ENCODE measurements around the gene ITGBL1. TPM values are rescaled to one million over a fixed set of nuclear protein-coding genes. Genes with fewer than 3 reads are reported as not detected.

Gene ITGBL1
- total and polyA plus RNA-seq, 2 experiments from 2014 or later: 0.29 TPM; not detected in 1

- no peaks in the 10 kb centered on the region for H3K4me1 Mint-ChIP-seq
- Histone ChIP-seq H3F3A (replicated peaks; ENCODE audit: low read depth) (no peaks in the 10 kb centered on the region), H3K4me3 (no peak overlapping the region), H3K9me2 (ENCODE audit: insufficient read depth) (peaks cover 15% of the 10 kb centered on the region; the same call in 1 of the 2 replicates), H3K27me3 (ENCODE audit: insufficient read depth) (no peaks in the 10 kb centered on the region), H3K79me2 (replicated peaks; ENCODE audit: insufficient read depth) (no peaks in the 10 kb centered on the region), H3K4me1 (ENCODE audit: insufficient read depth) (no peaks in the 10 kb centered on the region), H4K20me1 (replicated peaks; ENCODE audit: insufficient read depth) (no peaks in the 10 kb centered on the region), H3K4me2 (no peak overlapping the region), H3K27ac (ENCODE audit: low read depth) (no peak overlapping the region), H2AFZ (no peak overlapping the region), H3K36me3 (ENCODE audit: insufficient read depth) (no peaks in the 10 kb centered on the region)
- H3K27ac Mint-ChIP-seq: no peak overlapping the region
- no peaks in the 10 kb centered on the region for H3K27me3 Mint-ChIP-seq (ENCODE audit: insufficient read depth, low read depth, poor library complexity)
- H3K9me3 Mint-ChIP-seq: no peaks in the 10 kb centered on the region; the same call in 2 of the 3 replicates
- TF ChIP-seq REST (IDR thresholded peaks at IDR 0.05; ENCODE audit: unreplicated experiment) (no peak), NANOG (IDR thresholded peaks at IDR 0.05; ENCODE audit: borderline replicate concordance) (no peak), JUNB (IDR thresholded peaks at IDR 0.05; ENCODE audit: unreplicated experiment) (no peak), STAT1 (IDR thresholded peaks at IDR 0.05; ENCODE audit: unreplicated experiment) (no peak), ZNF331 (CRISPR knock-in tag; IDR thresholded peaks at IDR 0.05; ENCODE audit: low read depth) (no peak)
- H3K36me3 Mint-ChIP-seq (ENCODE audit: low read depth): no peaks in the 10 kb centered on the region
- H3K4me3 Mint-ChIP-seq: no peak overlapping the region
- no peak for ATAC-seq
- no peak for DNase-seq (ENCODE audit: low spot score)
These were observed 196.5 kb downstream of the ITGBL1 start for GRCh38 chr13:101648766-101649487.

GRCh38 chr13:101649488-101650126 is 197.1 kb downstream of the ITGBL1 start:
- H3K27me3 ChIP-seq (ENCODE audit: insufficient read depth): no peaks in the 10 kb centered on the region
- ATAC-seq: no peak
- H3K4me2 ChIP-seq: no peak overlapping the region
- no peak overlapping the region for H3K4me3 ChIP-seq
- Mint-ChIP-seq H3K9me3 (no peaks in the 10 kb centered on the region; the same call in 2 of the 3 replicates), H3K27me3 (ENCODE audit: insufficient read depth, low read depth, poor library complexity) (no peaks in the 10 kb centered on the region), H3K4me1 (no peaks in the 10 kb centered on the region), H3K36me3 (ENCODE audit: low read depth) (no peaks in the 10 kb centered on the region), H3K4me3 (no peak overlapping the region), H3K27ac (no peak overlapping the region; the same call in 1 of the 2 replicates)
- H2AFZ ChIP-seq: no peak overlapping the region
- H3K9me2 ChIP-seq (ENCODE audit: insufficient read depth): peaks cover 22% of the 10 kb centered on the region
- H3K36me3 ChIP-seq (ENCODE audit: insufficient read depth): no peaks in the 10 kb centered on the region
- H3K27ac ChIP-seq (ENCODE audit: low read depth): no peak overlapping the region
- H3K4me1 ChIP-seq (ENCODE audit: insufficient read depth): no peaks in the 10 kb centered on the region
- no peaks in the 10 kb centered on the region for H3F3A ChIP-seq (replicated peaks; ENCODE audit: low read depth)
- H3K79me2 ChIP-seq (replicated peaks; ENCODE audit: insufficient read depth): no peaks in the 10 kb centered on the region
- DNase-seq (ENCODE audit: low spot score): no peak
- H4K20me1 ChIP-seq (replicated peaks; ENCODE audit: insufficient read depth): no peaks in the 10 kb centered on the region
- TF ChIP-seq ETS1 (IDR thresholded peaks at IDR 0.05): no peak
- TF ChIP-seq JUNB (IDR thresholded peaks at IDR 0.05; ENCODE audit: unreplicated experiment): no peak
- no peak for TF ChIP-seq POLR2AphosphoS5 (IDR thresholded peaks at IDR 0.05; ENCODE audit: low read depth)
- TF ChIP-seq ZNF462 (CRISPR knock-in tag; IDR thresholded peaks at IDR 0.05): no peak
- TF ChIP-seq NANOG (IDR thresholded peaks at IDR 0.05; ENCODE audit: borderline replicate concordance): no peak

All from GM23338 (cell line).